HepG2 (cell line): ENCODE measurements around the gene VCX2. TPM values are rescaled to one million over a fixed set of nuclear protein-coding genes. Genes with fewer than 3 reads are reported as not detected.

Experiments
- ATAC-seq: fragments of 200-7000 bp; cut with Tn5 transposase; 3 replicates; pipeline ENCODE4 v1.9.1; 2020; ENCODE audit warnings: mild to moderate bottlenecking, moderate library complexity
- BruUV-seq: library from RNA; stranded (reverse); fragments of 400-500 nt; replicated peaks from 2 replicates; lab custom pipeline; 2021; lab: Mats Ljungman, UMichigan
- CTCF ChIA-PET: fragments of 300-600 bp; formaldehyde crosslinking; extraction: SDS; loops from one replicate; lab custom pipeline; 2021; ENCODE audit warnings: low total read pairs, inconsistent platforms, low intra/inter-chr PET ratio; lab: Yijun Ruan, JAX
- POLR2A ChIA-PET: fragments of 350-600 bp; sonication (Branson Sonifier 250); formaldehyde crosslinking; loops from one replicate; lab custom pipeline; 2020; ENCODE audit warnings: antibody characterized with exemption, inconsistent platforms; lab: Yijun Ruan, JAX
- DNase-seq: peaks from one replicate; pipeline ENCODE4 v3.0.0-alpha.2; 2015; ENCODE audit warnings: low spot score
- FAIRE-seq: peaks from 3 replicates; lab custom pipeline; 2011; peaks lifted over from hg19 to GRCh38; lab: Jason Lieb, UNC
- H2AFZ ChIP-seq: one replicate; pipeline ENCODE4 v1.6.1; 2011; ENCODE audit warnings: low read length, inconsistent platforms
- H3K27ac ChIP-seq: fragments of 300-600 bp; 3 replicates; pipeline ENCODE4 v1.8.0; 2011; ENCODE audit warnings: mixed run types, mild to moderate bottlenecking, mixed read lengths, low read length, inconsistent platforms; ENCODE audit not compliant: insufficient read depth; ENCODE audit errors: extremely low read length
- H3K27me3 ChIP-seq, 2 experiments: fragments of 200-600 bp in 1 of 2; 2 replicates in 1 of 2; 3 replicates in 1 of 2; pipeline versions ENCODE4 v1.6.0 to v1.8.0; 2011; ENCODE audit warnings: low read length in 2 of 2, mild to moderate bottlenecking in 2 of 2, moderate library complexity in 2 of 2, inconsistent platforms in 1 of 2; ENCODE audit not compliant: insufficient read depth in 2 of 2, control insufficient read depth in 1 of 2
- H3K36me3 ChIP-seq, 2 experiments: fragments of 200-600 bp in 1 of 2; replicated peaks in 1 of 2; 2 replicates in 1 of 2; 3 replicates in 1 of 2; pipeline versions ENCODE4 v1.5.1 to v1.8.0; 2011; ENCODE audit warnings: low read length in 2 of 2, inconsistent platforms in 1 of 2; ENCODE audit not compliant: insufficient read depth in 2 of 2, control insufficient read depth in 1 of 2
- H3K4me1 ChIP-seq: 2 replicates; pipeline ENCODE4 v1.5.1; 2012; ENCODE audit warnings: low read length, inconsistent platforms; ENCODE audit not compliant: insufficient read depth
- H3K4me2 ChIP-seq: 2 replicates; pipeline ENCODE4 v1.6.0; 2011; ENCODE audit warnings: low read depth, low read length, inconsistent platforms
- H3K4me3 ChIP-seq, 3 experiments: fragments of 200-600 bp in 1 of 3; sonication (generic), shearing (Covaris generic) in 1 of 3; replicated peaks in 1 of 3; 2 replicates each; pipeline ENCODE4 v1.5.1; 2011 to 2016; ENCODE audit warnings: low read length in 3 of 3, inconsistent platforms in 2 of 3, low read depth in 2 of 3, mild to moderate bottlenecking in 2 of 3, control low read depth in 1 of 3, mixed read lengths in 1 of 3; ENCODE audit not compliant: insufficient read depth in 1 of 3
- H3K79me2 ChIP-seq: one replicate; pipeline ENCODE4 v1.6.1; 2011; ENCODE audit warnings: low read length, inconsistent platforms; ENCODE audit not compliant: insufficient read depth
- H3K9ac ChIP-seq: 2 replicates; pipeline ENCODE4 v1.6.0; 2011; ENCODE audit warnings: mild to moderate bottlenecking, low read depth, low read length, inconsistent platforms; ENCODE audit not compliant: insufficient read depth
- H3K9me3 ChIP-seq: 2 replicates; pipeline ENCODE4 v1.5.1; 2012; ENCODE audit warnings: mild to moderate bottlenecking, low read length
- H4K20me1 ChIP-seq: 2 replicates; pipeline ENCODE4 v1.6.0; 2011; ENCODE audit warnings: inconsistent platforms, mild to moderate bottlenecking, low read length, moderate library complexity; ENCODE audit not compliant: insufficient read depth
- AKNA ChIP-seq: sonication (generic); formaldehyde crosslinking; IDR thresholded peaks from 2 replicates; pipeline ENCODE4 v1.4.0; 2020; ENCODE audit warnings: missing genetic modification reagents, borderline replicate concordance
- ATF4 ChIP-seq, 2 experiments: fragments of 450-650 bp in 1 of 2; sonication (generic) in 1 of 2; formaldehyde crosslinking; IDR thresholded peaks; 2 replicates each; pipeline versions ENCODE4 v1.5.0 to v1.8.0; 2020 to 2022; ENCODE audit warnings: mild to moderate bottlenecking in 1 of 2, missing genetic modification reagents in 1 of 2
- MAFK ChIP-seq, 2 experiments: IDR thresholded peaks in 1 of 2; conservative IDR thresholded peaks in 1 of 2; 2 replicates each; pipeline ENCODE4 v1.6.1; 2011; ENCODE audit warnings: improper control_type of control experiment in 2 of 2, low read length in 2 of 2
- NFYC ChIP-seq: IDR thresholded peaks from 2 replicates; pipeline ENCODE4 v1.6.1; 2016; ENCODE audit warnings: missing genetic modification reagents, missing compliant biosample characterization
- ZBTB44 ChIP-seq: sonication (generic); formaldehyde crosslinking; IDR thresholded peaks from 2 replicates; pipeline ENCODE4 v1.4.0; 2020; ENCODE audit warnings: missing genetic modification reagents
- ZEB1 ChIP-seq: IDR thresholded peaks from 2 replicates; pipeline ENCODE4 v1.6.1; 2012; ENCODE audit warnings: mild to moderate bottlenecking, low read depth, inconsistent platforms; ENCODE audit not compliant: insufficient replicate concordance
- ZNF18 ChIP-seq: sonication (generic); formaldehyde crosslinking; IDR thresholded peaks from 2 replicates; pipeline ENCODE4 v1.8.0; 2022; ENCODE audit warnings: mild to moderate bottlenecking, missing genetic modification reagents; ENCODE audit not compliant: insufficient replicate concordance
- ZNF703 ChIP-seq: sonication (generic); formaldehyde crosslinking; IDR thresholded peaks from 2 replicates; pipeline ENCODE4 v1.5.1; 2020; ENCODE audit warnings: missing genetic modification reagents, mild to moderate bottlenecking, moderate library complexity, borderline replicate concordance
- ZSCAN20 ChIP-seq: sonication (generic); formaldehyde crosslinking; IDR thresholded peaks from 2 replicates; pipeline ENCODE4 v1.4.0; 2020; ENCODE audit warnings: missing genetic modification reagents, mild to moderate bottlenecking, borderline replicate concordance
- WGBS: methylation state at CpG from one replicate; pipeline ENCODE4 v1.1.6; 2017; ENCODE audit warnings: low lambda C conversion rate; 5-methylcytosine and 5-hydroxymethylcytosine counted together
- in situ Hi-C: cut with HindIII; loops from 2 replicates; pipeline ENCODE4 v1.10.0; 2017; ENCODE audit warnings: low pct_unique_long_range_greater_than_20kb; ENCODE audit not compliant: extremely low pct_ligation_motif_present
- intact Hi-C: fragments of 100-400 bp; cut with micrococcal nuclease; formaldehyde crosslinking; loops from one replicate; pipeline ENCODE4 v1.10.0; 2022; ENCODE audit not compliant: unreplicated experiment
- polyA plus RNA-seq, 8 experiments: library from polyadenylated mRNA; depleted of rRNA in 3 of 8; stranded (reverse) in 7 of 8; unstranded in 1 of 8; fragments of >200 nt; fragmentation: Illumina TruSeq in 4 of 8; extraction: Trizol in 4 of 8; gene quantifications; 2 replicates each; pipeline versions ENCODE4 v1.2.1 to v1.2.3, GENCODE V29; 2011 to 2016; ENCODE audit warnings: low read depth in 4 of 8, missing spikeins in 1 of 8, mixed read lengths in 1 of 8; ENCODE audit not compliant: insufficient read depth in 1 of 8
- total RNA-seq, 5 experiments: library from RNA; depleted of rRNA; stranded (reverse); fragments of >200 nt; fragmentation: Illumina TruSeq; extraction: Trizol; gene quantifications; 2 replicates each; pipeline ENCODE4 v1.2.3, GENCODE V29; 2016; ENCODE audit warnings: low read depth in 1 of 5
- TF ChIP-seq, protein P1 (sequence below): sonication (generic); formaldehyde crosslinking; IDR thresholded peaks from 2 replicates; pipeline ENCODE4 v1.5.0; 2020; ENCODE audit warnings: mild to moderate bottlenecking, missing genetic modification reagents, moderate library complexity

The VCX2 gene
- total and polyA plus RNA-seq, 2 of the 13 experiments (the other 11 are each of a cell fraction or from before 2014, with no cell fraction given) = not detected

DNA sequence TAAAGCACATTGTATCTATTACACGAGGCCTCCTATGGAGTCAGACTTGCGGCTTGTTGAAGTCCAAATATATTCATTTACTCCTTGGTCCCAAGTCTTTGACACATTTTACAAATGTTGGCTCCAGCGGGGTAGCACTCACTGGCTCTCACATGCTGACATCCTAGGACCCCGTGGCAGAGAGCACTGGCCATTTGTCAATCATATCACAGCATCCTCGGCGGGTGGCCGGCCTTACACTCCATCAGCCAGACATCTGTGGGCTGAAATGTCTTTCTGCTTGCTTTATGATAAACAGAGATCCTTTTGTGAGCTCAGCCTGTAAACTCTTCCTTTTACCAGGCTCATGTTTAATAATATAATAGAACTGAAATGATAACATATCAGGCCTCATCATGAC, 25.7 kb upstream of the VCX2 start (continued):
- TF ChIP-seq AKNA (CRISPR knock-in tag) (no peak), ZNF18 (CRISPR knock-in tag) (no peak), NFYC (CRISPR knock-in tag) (no peak), ZEB1 (no peak)

GRCh38 chrX:8194216-8194615, 23.1 kb upstream of the VCX2 start:
- Histone ChIP-seq H2AFZ (no peak overlapping the region), H3K36me3 (no peaks in the 10 kb centered on the region), H3K27ac (no peak overlapping the region), H3K9ac (no peak overlapping the region), H3K79me2 (no peaks in the 10 kb centered on the region), H3K27me3 (no peaks in the 10 kb centered on the region), H3K4me2 (no peak overlapping the region), H3K4me1 (no peaks in the 10 kb centered on the region), H3K4me3 (no peak overlapping the region), H4K20me1 (no peaks in the 10 kb centered on the region), H3K9me3 (no peaks in the 10 kb centered on the region)
- 33% methylated on average over 2 of the region's 2 CpGs for WGBS
- FAIRE-seq (no peak), ATAC-seq (no peak), DNase-seq (no peak)
- ChIA-PET POLR2A (no interaction called here), CTCF (no interaction called here)
- BruUV-seq = no TSS peak
- TF ChIP-seq, protein P1, sequence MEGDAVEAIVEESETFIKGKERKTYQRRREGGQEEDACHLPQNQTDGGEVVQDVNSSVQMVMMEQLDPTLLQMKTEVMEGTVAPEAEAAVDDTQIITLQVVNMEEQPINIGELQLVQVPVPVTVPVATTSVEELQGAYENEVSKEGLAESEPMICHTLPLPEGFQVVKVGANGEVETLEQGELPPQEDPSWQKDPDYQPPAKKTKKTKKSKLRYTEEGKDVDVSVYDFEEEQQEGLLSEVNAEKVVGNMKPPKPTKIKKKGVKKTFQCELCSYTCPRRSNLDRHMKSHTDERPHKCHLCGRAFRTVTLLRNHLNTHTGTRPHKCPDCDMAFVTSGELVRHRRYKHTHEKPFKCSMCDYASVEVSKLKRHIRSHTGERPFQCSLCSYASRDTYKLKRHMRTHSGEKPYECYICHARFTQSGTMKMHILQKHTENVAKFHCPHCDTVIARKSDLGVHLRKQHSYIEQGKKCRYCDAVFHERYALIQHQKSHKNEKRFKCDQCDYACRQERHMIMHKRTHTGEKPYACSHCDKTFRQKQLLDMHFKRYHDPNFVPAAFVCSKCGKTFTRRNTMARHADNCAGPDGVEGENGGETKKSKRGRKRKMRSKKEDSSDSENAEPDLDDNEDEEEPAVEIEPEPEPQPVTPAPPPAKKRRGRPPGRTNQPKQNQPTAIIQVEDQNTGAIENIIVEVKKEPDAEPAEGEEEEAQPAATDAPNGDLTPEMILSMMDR = 0 out of 2 replicates have a peak, but pooled peaks have one; percentile 6
- TF ChIP-seq ZSCAN20 (no peak), MAFK (conservative IDR thresholded peaks at IDR 0.05 in 1 of 2, IDR thresholded peaks at IDR 0.05 in 1 of 2; ENCODE audit: low read length in 2 of 2) (peak in 1 of 2 experiments; percentile 24; a peak in 1 of 4 replicates), ZNF703 (CRISPR knock-in tag) (no peak), ATF4 (CRISPR knock-in tag; IDR thresholded peaks at IDR 0.05) (no peak), ZBTB44 (no peak)
- in situ Hi-C loops (no loop called here), intact Hi-C loops (no loop called here)
